GM18498 (cell line): Measurements from ENCODE around the gene RRAD.
A peak's percentile ranks its signal among the peaks of the same experiment; 100 is the strongest.
"Not testable (repeated sequence)": the region's sequence is repeated elsewhere in the genome, so short reads cannot be mapped to it uniquely, and the experiment has no call there.

Experiments
- ATAC-seq: cut with Tn5 transposase; IDR thresholded peaks from one replicate; pipeline ENCODE4 v1.9.1; 2021; ENCODE audit warnings: mild to moderate bottlenecking, moderate library complexity; ENCODE audit not compliant: unreplicated experiment

Gene RRAD

DNA sequence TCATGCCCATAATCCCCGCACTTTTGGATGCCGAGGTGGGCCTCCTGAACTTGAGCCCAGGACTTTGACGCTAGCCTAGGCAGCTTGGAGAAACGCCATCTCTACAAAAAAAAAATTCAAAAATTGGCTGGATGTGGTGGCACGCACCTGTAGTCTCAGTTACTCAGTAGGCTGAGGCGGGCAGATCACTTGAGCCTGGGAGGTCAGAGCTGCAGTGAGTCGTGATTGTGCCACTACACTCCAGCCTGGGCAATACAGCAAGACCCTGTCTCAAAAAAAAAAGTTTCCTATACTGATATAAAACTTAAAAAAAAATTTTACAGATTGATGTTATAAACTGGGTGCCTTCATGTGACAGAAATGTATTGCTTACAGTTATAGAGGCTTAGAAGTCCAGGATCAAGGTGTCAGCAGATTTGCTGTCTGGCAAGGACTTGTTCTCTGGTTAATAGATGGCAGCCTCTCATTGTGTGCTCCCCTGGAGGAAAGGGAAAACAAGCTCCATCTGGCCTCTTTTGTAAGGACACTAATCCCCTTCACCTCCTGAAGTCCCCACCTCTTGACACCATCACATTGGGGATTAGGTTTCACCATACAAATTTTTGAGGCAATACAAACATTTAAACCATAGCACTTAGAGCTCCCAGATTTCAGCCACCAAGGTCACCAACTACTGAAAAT, 27.2 kb upstream of the RRAD start:
- ATAC-seq: no peak

DNA sequence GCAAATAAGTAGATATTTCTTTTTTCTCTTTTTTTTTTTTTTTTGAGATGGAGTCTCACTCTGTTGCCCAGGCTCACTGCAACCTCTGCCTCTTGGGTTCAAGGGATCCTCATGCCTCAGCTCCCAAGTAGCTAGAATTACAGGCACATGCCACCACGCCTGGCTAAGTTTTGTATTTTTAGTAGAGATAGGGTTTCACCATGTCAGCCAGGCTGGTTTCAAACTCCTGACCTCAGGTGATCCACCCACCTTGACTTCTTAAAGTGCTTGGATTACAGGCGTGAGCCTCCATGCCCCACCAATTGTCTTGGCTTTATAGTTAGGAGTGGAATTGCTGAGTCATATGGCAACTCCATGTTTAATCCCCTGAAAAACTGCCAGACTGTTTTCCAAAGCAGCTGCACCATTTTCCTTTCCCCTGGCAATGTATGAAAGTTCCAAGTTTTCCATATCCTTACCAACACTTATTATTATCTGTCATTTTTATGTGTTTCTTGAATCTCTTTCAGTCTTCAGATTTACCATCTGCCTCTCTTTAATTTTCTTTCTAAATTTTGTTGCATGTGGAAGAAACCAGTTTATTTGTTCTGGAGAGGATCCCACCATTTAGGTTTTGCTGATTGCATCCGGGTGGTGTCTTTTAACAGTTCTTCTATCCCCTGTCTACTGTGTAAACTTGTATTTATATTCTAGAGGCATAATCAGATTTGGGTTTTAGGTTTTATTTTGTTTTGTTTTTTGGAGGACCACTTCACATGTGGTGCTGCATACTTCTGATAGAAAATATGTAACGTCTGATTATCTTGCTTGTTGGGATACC, 25.8 kb upstream of the RRAD start:
- ATAC-seq: no peak

DNA sequence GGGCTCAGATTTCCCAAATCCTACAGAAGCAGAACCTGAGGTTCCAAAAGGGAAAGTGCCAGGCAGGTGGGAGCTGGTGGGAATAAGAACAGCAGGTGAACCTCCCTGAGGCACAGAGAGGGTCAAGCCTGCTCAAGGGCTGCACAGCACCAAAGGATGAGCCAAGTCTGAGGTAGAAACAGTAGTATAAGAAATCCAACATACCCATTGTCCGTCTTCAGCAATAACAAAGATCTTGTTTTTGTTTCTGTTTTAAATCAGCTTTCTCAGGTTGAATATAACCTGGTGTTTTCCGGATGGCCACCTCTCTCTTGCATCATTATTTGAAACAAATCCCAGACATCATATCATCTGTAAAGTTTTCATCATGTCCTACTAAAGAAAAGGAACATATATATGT, 25.1 kb upstream of the RRAD start:
- ATAC-seq: no peak

DNA sequence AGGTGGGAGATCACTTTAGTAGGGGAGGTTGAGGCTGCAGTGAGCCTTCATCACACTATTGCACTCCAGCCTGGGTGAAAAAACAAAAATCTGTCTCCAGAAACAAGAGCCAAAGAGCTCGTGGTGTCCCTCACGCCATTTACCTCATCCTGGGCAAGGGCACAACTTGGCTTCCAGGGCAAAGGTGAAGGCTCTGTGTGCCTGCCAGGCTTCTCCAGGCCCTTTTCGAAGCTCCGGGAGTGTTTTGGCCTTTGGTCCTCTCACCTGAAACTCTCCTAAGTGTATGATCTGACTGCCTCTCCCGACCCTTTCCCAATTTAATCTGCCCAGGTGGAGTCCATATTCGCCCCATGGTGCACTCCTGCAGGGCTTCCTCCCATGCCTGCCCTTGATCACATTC, 24.1 kb upstream of the RRAD start:
- no peak for ATAC-seq

DNA sequence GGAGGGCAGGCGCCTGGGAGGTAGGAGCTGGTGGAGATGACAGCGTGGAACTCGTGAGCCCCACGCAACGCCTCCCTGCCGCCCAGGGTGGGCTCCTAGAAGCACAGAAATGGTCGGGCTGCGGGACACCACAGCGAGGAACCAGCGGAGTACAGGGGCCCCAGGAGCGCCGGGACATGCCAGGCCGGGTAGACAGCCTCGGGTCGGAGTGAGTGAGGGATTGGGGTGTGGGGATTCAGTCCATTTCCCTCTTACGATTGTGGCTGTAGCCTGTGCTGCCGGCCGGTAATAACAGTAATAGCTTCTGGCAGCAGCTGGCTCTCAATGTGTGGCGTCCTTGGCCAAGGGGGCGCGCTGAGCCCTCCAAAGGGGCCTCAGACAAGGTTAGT, 23.5 kb upstream of the RRAD start:
- no peak for ATAC-seq

DNA sequence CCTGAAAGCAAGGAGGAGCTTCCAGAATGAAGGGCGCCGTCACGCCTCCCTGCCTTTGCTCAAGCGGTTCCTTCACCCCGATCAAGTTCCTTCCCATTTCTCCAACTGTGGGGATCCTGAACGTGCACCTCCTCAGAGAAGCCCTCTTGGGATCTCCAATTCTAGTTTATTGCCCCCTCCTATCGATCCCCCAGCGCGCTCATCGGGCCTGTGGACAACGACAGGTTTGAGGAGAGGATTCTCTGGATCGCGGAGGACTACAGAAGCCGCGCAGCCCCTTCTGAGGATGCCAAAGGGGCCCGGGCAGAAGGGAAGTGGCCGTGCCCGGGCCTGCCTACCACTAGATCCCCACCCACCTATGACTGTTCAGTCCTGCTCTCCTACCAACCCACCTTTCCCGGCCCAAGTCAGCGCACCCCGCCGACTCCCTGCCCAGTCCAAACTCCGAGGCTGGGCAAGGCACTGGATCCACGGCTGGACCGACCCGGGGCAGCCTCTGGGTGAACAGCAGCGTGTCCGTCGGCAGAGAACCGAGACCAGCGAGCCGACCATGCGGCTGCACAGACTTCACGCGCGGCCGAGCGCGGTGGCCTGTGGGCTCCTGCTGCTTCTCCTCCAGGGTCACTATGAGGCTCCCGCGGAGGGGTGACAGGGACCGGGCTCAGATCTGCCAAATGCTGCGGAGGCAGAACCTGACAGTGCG, 22.9 kb upstream of the RRAD start:
- ATAC-seq: no peak

DNA sequence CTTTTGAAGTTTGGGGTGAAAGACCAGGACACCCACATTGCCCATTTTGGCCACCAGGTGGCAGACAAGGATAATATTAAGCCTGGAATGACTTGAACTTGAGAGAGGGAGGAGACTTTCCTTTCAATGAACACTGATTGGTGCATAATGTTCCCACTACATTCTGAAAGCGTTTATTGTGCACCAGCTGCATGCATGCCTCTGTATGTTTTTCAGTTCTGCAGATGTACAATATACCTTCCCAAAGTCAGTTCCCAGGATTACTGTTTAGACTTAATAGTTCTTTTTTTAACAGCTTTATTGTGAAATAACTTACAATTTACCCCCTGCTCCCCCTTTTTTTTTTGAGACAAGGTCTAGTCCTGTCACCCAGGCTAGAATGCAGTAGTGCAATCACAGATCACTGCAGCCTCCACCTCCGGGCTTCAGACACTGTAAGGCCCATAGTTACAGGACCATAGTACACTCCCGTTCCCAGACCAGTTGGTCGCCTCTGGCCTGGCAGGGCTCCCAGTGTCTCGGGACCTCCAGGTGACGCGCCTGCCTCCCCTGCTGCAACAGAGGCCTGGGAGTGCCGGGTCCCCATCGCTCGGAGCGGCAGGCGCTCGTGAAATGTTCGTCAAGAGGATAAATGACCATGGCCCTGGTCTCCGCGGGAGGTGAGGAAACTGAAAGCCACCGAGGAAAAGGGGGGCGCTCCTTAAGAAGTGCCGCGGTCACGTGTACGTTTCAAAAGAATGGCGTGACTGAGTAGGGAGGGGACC, 22.1 kb upstream of the RRAD start:
- ATAC-seq: peak; percentile 70

DNA sequence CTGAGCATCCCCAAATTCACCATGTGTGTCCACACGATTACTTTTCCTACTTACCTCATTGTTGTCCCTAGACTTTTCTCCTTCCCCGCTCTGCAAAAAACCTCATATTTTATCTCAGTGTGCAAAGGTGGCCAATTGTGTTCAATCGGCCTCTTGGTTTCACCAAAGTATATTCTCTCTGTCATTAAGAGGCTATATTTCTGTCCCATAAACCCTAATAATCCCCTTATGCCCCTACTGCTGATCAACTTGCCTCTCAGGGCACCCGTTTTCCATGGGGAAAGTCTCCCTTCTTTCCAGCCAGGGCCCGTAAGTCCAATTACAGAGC, 21.6 kb upstream of the RRAD start:
- no peak for ATAC-seq

DNA sequence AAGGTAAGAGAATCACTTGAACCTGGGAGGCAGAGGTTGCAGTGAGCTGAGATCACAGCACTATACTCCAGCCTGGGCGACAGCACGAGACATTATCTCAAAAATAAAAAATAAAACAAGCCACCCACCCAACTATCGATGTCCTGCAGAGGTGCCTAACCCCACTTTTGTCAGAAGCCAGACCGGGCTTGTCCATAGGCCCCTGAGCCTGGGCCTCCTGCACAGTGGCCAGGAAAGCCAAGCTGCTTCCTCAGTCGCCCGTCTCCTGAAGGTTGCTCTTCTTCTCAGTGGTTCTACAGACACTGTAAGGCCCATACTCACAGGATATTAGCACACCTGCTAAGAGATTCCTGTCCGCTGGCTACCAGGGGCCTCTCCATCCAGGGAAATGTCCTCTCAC, 21.2 kb upstream of the RRAD start:
- no peak for ATAC-seq

DNA sequence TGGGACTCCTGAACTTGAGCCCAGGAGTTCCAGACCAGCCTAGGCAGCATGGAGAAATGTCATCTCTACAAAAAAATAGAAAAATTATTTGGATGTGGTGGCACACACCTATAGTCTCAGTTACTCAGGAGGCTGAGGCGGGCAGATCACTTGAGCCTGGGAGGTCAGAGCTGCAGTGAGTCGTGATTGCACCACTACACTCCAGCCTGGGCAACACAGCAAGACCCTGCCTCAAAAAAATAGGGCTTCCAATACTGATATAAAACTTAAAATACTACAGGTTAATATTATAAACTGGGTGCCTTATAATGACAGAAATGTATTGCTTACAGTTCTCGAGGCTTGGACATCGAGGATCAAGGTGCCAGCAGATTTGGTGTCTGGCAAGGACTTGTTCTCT, 20.6 kb upstream of the RRAD start:
- no peak for ATAC-seq

DNA sequence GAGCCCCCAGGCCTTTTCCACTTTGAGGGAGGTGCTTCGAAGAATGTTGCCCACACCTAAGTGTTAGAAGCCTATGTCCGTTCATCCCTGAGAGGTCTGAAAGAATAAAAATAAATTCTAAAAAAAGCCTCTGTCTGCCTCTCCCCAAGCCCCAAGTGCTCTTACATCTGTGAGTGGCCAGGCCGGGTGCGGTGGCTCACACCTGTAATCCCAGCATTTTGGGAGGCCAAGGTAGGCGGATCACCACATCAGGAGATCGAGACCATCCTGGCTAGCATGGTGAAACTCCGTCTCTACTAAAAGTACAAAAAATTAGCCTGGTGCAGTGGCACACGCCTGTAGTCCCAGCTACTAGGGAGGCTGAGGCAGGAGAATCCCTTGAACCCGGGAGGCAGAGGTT, 19.6 kb upstream of the RRAD start:
- ATAC-seq: not testable (repeated sequence)

DNA sequence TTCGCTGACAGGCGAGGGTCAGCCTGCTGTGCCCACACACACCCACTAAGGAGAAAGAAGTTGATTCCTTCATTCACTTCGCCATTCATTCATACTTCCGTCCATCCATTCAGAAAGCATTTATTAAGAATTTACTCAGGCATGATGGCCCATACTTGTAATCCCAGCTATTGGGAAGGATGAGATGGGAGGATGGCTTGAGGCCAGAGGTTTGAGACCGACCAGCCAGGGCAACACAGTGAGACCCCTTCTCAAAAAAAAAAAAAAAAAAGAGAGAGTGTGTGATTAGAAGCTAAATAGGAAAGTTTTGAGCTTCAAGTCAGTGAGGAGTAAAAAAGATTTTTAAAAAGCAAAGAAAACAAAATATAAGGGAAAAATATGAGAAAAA, 18.7 kb upstream of the RRAD start:
- no peak for ATAC-seq

DNA sequence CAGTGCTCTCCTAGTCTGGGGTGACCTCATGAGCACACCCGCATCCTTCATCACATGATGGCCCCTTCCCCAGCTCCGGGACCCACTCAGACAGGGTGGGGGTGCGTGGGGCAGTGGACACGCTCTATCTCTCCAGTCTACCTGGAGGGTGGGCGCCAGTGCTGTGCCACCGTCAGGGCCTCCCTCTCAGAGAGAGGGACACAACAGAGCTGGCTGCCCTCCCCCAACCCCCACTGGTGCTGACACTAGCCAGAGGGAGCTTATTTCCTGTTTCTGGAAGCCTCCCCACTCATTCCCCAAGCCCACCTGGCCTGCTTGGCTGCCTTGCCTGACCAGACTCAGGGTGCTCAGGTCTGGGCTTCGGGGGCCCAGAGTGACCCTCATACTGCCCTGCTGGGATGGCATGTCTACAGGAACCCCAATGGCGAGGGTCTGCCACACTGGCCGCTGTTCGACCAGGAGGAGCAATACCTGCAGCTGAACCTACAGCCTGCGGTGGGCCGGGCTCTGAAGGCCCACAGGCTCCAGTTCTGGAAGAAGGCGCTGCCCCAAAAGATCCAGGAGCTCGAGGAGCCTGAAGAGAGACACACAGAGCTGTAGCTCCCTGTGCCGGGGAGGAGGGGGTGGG, 18.2 kb upstream of the RRAD start:
- no peak for ATAC-seq

DNA sequence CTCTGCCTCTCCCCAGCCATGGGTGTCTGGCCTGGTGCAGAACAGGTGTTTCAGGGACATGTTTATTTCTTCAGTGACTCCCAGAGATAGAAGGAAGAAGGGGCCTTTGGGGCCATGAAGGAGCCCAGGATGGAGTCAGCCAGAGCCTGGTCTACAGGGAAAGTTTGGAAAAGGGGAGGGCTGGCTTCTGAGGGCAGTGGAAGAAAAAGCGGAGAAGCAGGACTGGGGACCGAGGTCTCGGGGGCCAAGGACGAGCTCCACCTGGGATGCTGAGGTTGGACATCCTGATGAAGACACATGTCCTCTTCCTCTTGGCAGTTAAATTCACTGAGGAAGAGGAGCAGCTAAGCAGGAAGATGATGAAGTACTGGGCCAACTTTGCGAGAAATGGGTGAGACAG, 17.6 kb upstream of the RRAD start:
- ATAC-seq: no peak

DNA sequence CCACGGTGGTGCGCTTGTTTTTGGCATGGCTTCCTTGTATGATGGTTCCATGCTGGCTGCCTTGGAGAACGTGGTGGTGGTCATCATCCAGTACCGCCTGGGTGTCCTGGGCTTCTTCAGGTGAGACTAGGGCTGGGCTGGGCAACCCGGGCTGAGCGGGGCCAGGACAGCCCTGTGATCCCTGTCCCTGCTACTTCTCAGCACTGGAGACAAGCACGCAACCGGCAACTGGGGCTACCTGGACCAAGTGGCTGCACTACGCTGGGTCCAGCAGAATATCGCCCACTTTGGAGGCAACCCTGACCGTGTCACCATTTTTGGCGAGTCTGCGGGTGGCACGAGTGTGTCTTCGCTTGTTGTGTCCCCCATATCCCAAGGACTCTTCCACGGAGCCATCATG, 14.9 kb upstream of the RRAD start:
- no peak for ATAC-seq

DNA sequence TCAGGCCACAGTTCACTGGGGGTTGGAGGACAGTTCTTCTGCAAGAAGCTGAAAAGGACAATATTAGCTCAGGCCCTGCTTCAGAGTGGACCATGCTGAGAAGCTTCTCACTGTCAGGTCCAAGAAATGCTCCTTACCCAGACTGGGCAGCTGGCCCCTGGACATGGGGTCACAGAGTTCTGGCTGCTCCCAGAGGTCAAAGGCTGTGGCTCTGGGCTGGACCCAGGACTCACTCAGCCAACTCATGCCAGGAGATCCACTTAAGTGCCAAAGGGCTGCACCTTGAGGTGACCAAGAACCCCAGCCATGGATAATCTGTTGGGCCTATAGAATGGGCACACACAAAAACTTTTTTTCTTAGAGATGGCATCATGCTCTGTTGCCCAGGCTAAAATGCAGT, 14.0 kb upstream of the RRAD start:
- no peak for ATAC-seq

DNA sequence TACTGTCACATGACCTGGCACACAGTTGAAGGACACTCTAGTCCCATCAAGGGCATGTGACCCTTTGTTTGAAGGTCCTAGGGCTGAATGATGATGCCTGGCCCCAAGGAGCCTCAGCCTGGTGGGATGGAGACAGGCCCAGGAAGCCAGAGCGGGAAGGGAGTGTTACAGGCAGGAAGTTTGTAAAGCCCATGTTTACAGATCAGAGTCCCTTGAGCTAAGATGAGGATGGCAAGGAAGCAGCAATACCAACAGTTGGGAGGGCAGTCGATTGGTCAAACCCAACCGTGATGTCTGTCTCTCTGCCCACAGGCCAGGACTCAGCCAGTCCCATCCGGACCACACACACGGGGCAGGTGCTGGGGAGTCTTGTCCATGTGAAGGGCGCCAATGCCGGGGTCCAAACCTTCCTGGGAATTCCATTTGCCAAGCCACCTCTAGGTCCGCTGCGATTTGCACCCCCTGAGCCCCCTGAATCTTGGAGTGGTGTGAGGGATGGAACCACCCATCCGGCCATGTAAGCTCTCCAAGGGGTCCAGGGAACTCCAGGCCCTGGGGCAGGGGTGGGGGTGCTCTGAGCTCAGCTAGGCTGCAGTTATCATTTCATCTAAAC, 12.5 kb upstream of the RRAD start:
- no peak for ATAC-seq

DNA sequence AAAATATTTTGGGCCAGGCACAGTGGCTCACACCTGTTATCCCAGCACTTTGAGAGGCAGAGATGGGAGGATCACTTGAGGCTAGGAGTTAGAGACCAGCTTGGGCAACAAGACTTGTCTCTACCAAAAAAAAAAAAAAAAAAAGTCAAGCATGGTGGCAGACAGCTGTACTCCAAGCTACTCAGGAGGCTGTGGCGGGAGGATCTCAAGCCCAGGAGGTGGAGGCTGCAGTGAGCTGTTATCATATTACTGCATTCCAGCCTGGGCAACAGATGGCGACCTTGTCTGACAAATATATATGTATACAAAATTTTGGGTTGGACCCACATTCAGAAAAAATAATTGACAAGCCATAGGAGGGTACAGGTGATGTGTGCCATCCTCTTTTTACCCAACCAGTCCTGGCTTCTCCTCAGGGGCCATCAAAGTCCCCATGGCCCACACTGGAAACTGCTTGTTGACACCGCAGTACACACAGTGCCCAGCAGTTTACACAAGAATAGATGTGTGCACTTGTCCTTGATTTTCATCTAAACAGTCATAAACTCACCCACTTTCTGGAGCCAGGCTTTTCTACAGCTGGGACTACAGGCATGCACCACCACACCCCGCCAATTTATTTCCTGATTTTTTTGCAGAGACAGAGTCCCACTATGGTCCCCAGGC, 11.7 kb upstream of the RRAD start:
- no peak for ATAC-seq

DNA sequence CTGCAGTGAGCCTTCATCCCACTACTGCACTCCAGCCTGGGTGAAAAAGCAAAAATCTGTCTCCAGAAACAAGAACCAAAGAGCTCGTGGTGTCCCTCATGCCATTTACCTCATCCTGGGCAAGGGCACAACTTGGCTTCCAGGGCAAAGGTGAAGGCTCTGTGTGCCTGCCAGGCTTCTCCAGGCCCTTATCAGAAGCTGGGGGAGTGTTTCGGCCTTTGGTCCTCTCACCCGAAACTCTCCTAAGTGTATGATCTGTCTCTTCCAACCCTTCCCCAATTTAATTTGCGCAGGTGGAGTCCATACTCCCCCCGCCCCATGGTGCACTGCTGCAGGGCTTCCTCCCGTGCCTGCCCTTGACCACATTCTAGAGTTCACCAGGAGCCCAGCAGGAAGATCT, 11.1 kb upstream of the RRAD start:
- no peak for ATAC-seq
